Nephron progenitor cell (in vitro differentiated cells): ENCODE results near the gene STK17A.

Source experiments
- DNase-seq: peaks from one replicate; pipeline ENCODE4 v3.0.0; 2021
- H3K27ac Mint-ChIP-seq: 2 replicates; pipeline ENCODE4 v1.8.0; 2021; ENCODE audit warnings: mild to moderate bottlenecking, moderate library complexity, mixed read lengths
- H3K27me3 Mint-ChIP-seq: 2 replicates; pipeline ENCODE4 v1.8.0; 2021; ENCODE audit warnings: mild to moderate bottlenecking, low read depth, mixed read lengths; ENCODE audit not compliant: poor library complexity
- H3K36me3 Mint-ChIP-seq: 2 replicates; pipeline ENCODE4 v1.8.0; 2021; ENCODE audit warnings: low read depth, mixed read lengths
- H3K4me1 Mint-ChIP-seq: 2 replicates; pipeline ENCODE4 v1.8.0; 2021; ENCODE audit warnings: mixed read lengths
- H3K4me3 Mint-ChIP-seq: 2 replicates; pipeline ENCODE4 v1.8.0; 2021; ENCODE audit warnings: mild to moderate bottlenecking, moderate library complexity, mixed read lengths
- H3K9me3 Mint-ChIP-seq: 2 replicates; pipeline ENCODE4 v1.8.0; 2021; ENCODE audit warnings: mild to moderate bottlenecking, moderate library complexity, mixed read lengths
- CTCF ChIP-seq: fragments of 200-600 bp; sonication (generic); IDR thresholded peaks from 2 replicates; pipeline ENCODE4 v1.5.0; 2021; ENCODE audit warnings: antibody characterized with exemption

Gene STK17A

DNA sequence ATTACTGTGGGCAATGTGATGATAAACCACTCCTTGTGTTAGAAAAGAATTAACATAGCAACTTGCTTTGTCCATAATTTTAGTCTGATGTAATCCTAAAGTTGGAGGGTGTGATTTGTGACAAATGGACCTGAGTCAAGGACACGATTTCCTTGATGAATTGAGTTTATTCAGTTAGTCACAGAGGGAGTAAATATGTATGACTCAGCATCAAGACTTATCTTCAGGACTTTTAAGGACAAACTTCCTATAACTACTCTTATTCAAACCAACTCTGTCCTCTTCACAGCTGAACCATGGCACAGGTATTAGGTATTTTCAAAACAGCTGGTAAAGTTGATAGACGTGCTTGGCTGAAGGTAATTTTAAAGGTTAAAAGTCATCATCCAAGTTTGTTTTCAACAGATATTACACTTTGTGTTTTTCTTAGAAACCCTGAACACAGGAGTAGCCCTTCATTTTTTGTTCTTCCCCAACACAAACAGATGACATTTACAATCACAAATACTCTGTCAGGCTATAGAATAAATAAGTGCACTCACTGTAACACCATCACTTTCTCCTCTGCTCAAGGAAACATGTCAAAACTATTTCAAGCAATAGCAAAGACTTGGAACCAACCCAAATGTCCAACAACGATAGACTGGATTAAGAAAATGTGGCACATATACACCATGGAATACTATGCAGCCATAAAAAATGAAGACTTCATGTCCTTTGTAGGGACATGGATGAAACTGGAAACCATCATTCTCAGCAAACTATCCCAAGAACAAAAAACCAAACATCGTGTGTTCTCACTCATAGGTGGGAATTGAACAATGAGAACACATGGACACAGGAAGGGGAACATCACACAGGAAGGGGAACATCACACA is 91.9 kb downstream of the STK17A start:
- DNase-seq: no peak
- no peak overlapping the region for H3K27ac Mint-ChIP-seq
- H3K4me3 Mint-ChIP-seq: no peak overlapping the region
- H3K27me3 Mint-ChIP-seq: no peaks in the 10 kb centered on the region
- H3K36me3 Mint-ChIP-seq: peaks cover 82% of the 10 kb centered on the region
- no peaks in the 10 kb centered on the region for H3K4me1 Mint-ChIP-seq
- no peak for TF ChIP-seq CTCF
- H3K9me3 Mint-ChIP-seq: peaks cover 83% of the 10 kb centered on the region
